Thoracic aorta (tissue), 2 donors: Measurements from ENCODE around the gene TRIM28. TPM values are rescaled to one million over a fixed set of nuclear protein-coding genes. Genes with fewer than 3 reads are reported as not detected.

Experiments
- ATAC-seq: fragments of 150-250 bp; one replicate; pipeline ENCODE4 v1.8.0; 2017; ENCODE audit warnings: low read depth; ENCODE audit not compliant: insufficient number of reproducible peaks, low FRiP score
- DNase-seq: peaks from one replicate; pipeline ENCODE4 v3.0.0-alpha.2; 2020; ENCODE audit warnings: low spot score
- H3K27ac ChIP-seq, 2 donors: fragments of 200-600 bp; sonication (generic); 1 replicate in 1 of 2; 2 replicates in 1 of 2; pipeline ENCODE4 v1.5.1; 2016; ENCODE audit warnings: mild to moderate bottlenecking in 2 of 2, moderate library complexity in 2 of 2
- H3K27me3 ChIP-seq: fragments of 200-600 bp; sonication (generic); replicated peaks from 2 replicates; pipeline ENCODE4 v1.6.0; 2016; ENCODE audit warnings: mild to moderate bottlenecking; ENCODE audit not compliant: insufficient read depth
- H3K36me3 ChIP-seq: fragments of 200-600 bp; sonication (generic); one replicate; pipeline ENCODE4 v1.5.1; 2016
- H3K4me1 ChIP-seq, 2 donors: fragments of 200-600 bp; sonication (generic); 1 replicate in 1 of 2; 2 replicates in 1 of 2; pipeline versions ENCODE4 v1.5.1 to v1.6.0; 2016; ENCODE audit warnings: low read depth in 2 of 2, mild to moderate bottlenecking in 1 of 2; ENCODE audit not compliant: control insufficient read depth in 1 of 2
- H3K4me3 ChIP-seq: fragments of 200-600 bp; sonication (generic); 2 replicates; pipeline ENCODE4 v1.5.1; 2016; ENCODE audit warnings: mild to moderate bottlenecking
- H3K9me3 ChIP-seq: fragments of 200-600 bp; sonication (generic); 2 replicates; pipeline ENCODE4 v1.5.1; 2016
- total RNA-seq, 2 donors: library from RNA; depleted of rRNA; stranded (reverse); fragments of >200 nt; gene quantifications; one replicate each; pipeline versions ENCODE4 v1.1.0 to v1.2.3, GENCODE V29; 2016
- TF ChIP-seq, protein P1 (sequence below): fragments of 200-600 bp; sonication (generic); IDR thresholded peaks from one replicate; pipeline ENCODE4 v1.5.1; 2019; ENCODE audit warnings: antibody characterized with exemption

Gene TRIM28
- total RNA-seq, 2 donors from 2014 or later = 192 to 204 TPM

- Histone ChIP-seq H3K27me3 (no peaks in the 10 kb centered on the region), H3K9me3 (no peaks in the 10 kb centered on the region), H3K4me3 (peak overlapping the region; percentile 84), H3K36me3 (peaks cover 32% of the 10 kb centered on the region), H3K27ac (peak overlapping the region; percentile 80 to 91), H3K4me1 (peaks cover 29 to 49% of the 10 kb centered on the region in 2 donors)
- DNase-seq = no peak
- ATAC-seq = no peak
- TF ChIP-seq, protein P1, sequence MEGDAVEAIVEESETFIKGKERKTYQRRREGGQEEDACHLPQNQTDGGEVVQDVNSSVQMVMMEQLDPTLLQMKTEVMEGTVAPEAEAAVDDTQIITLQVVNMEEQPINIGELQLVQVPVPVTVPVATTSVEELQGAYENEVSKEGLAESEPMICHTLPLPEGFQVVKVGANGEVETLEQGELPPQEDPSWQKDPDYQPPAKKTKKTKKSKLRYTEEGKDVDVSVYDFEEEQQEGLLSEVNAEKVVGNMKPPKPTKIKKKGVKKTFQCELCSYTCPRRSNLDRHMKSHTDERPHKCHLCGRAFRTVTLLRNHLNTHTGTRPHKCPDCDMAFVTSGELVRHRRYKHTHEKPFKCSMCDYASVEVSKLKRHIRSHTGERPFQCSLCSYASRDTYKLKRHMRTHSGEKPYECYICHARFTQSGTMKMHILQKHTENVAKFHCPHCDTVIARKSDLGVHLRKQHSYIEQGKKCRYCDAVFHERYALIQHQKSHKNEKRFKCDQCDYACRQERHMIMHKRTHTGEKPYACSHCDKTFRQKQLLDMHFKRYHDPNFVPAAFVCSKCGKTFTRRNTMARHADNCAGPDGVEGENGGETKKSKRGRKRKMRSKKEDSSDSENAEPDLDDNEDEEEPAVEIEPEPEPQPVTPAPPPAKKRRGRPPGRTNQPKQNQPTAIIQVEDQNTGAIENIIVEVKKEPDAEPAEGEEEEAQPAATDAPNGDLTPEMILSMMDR = no peak
Measured at GRCh38 chr19:58555369-58555885, 11.6 kb downstream of the TRIM28 start.

DNA sequence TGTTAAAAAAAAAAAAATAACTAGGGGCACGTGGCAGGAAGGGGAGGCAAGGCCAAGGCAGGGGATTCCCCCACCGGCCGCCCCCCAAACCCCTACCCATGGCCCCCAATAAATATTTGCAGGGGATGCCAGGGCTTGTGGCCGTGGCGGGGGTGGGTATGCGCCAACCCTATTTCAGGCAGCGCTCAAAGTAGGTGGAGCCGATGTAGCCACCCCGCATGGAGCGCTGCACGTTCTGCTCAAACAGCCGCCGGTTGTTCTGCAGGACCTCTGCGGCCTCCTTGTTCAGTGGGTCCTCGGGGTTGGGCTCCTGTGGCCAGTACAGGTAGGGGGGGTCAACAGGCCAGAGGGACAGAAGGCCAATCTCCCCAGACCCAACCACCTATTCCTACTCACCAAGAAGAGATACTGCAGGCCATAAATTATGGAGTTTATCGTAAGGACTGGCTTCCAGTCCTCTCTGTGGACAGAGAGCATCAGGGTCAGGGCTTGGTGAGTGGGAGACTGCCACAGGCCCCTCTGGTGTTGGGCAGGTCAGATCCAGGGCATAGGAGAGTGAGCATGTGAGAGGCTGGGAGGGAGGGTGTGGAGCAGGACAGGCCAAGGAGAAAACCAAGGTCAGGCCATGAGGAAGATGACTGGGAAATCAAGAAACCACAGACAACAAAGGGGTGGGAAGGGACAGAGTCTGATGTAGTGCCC is 12.2 kb downstream of the TRIM28 start:
- Histone ChIP-seq H3K4me3 (no peak overlapping the region), H3K9me3 (no peaks in the 10 kb centered on the region), H3K27me3 (no peaks in the 10 kb centered on the region), H3K36me3 (peaks cover 27% of the 10 kb centered on the region), H3K4me1 (peaks cover 29 to 50% of the 10 kb centered on the region in 2 donors), H3K27ac (peak overlapping the region; percentile 91 to 99)
- ATAC-seq (no peak), DNase-seq (no peak)
- TF ChIP-seq, protein P1 = no peak

GRCh38 chr19:58556622-58557220 is 12.9 kb downstream of the TRIM28 start:
- Histone ChIP-seq H3K4me1 (peaks cover 30 to 57% of the 10 kb centered on the region in 2 donors), H3K4me3 (peak overlapping the region; percentile 95), H3K9me3 (no peaks in the 10 kb centered on the region), H3K27me3 (no peaks in the 10 kb centered on the region), H3K27ac (peak overlapping the region; percentile 99 to 100), H3K36me3 (peaks cover 20% of the 10 kb centered on the region)
- TF ChIP-seq, protein P1 = no peak
- ATAC-seq (no peak), DNase-seq (no peak)

DNA sequence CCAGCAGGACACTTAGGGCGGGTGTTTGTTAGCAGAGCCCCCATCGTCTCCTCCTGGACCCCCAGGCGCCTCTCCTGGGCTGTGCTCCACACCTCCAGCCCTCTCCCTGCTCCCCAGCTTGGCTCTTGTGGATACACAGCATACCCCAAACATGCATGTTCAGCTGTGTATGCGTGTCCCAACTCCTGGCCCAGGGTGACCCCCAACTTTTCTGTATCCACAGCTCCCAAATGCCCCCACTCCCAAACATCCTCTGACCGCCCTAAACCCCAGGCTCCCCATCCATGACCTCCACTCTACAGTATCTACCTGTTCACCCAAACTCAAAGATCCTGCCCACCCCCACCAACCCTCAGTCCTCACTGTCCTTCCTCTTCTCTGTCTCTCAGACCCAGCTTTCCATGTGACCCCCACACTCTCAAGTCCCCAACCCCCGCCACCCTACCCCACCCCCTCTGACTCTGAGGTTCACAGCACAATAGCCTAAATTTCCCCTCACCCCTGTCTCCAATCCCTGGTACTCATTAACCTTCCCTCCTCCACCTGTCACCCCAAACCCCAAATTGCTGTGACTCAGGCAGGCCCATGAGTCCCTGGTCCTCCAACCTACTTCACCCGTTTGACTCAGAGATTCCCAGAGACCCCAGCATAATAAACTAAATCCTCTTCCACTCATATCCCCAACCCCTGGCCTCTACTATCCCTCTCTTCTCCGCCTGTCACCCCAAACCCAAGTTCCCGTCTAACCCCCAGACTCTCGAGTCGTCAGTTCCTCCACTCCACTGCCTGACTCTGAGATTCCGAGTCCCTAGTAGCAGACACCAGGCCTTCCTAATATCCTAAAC is 13.6 kb downstream of the TRIM28 start:
- peaks cover 36 to 64% of the 10 kb centered on the region in 2 donors for H3K4me1 ChIP-seq
- H3K27me3 ChIP-seq = no peaks in the 10 kb centered on the region
- TF ChIP-seq, protein P1 = no peak
- H3K27ac ChIP-seq = peak overlapping the region; percentile 99 to 100
- no peaks in the 10 kb centered on the region for H3K9me3 ChIP-seq
- H3K36me3 ChIP-seq = peaks cover 13% of the 10 kb centered on the region
- H3K4me3 ChIP-seq = peak overlapping the region; percentile 95
- no peak for DNase-seq
- no peak for ATAC-seq
